Nephron (organoid): Measurements from ENCODE around the gene RILPL2.

Source experiments
- H3K27ac Mint-ChIP-seq, 3 experiments: 2 replicates each; pipeline ENCODE4 v1.8.0; 2020; ENCODE audit warnings: mixed read lengths in 3 of 3, mild to moderate bottlenecking in 2 of 3, moderate library complexity in 1 of 3
- H3K27me3 Mint-ChIP-seq: 2 replicates; pipeline ENCODE4 v1.8.0; 2021; ENCODE audit warnings: low read depth, mild to moderate bottlenecking, moderate library complexity, mixed read lengths
- H3K36me3 Mint-ChIP-seq: 2 replicates; pipeline ENCODE4 v1.8.0; 2020; ENCODE audit warnings: low read depth, mixed read lengths
- H3K4me1 Mint-ChIP-seq: 2 replicates; pipeline ENCODE4 v1.8.0; 2020; ENCODE audit warnings: mixed read lengths
- H3K4me3 Mint-ChIP-seq, 3 experiments: 2 replicates each; pipeline ENCODE4 v1.8.0; 2020; ENCODE audit warnings: mild to moderate bottlenecking in 3 of 3, mixed read lengths in 3 of 3, moderate library complexity in 2 of 3
- H3K9me3 Mint-ChIP-seq: 2 replicates; pipeline ENCODE4 v1.8.0; 2020; ENCODE audit warnings: mixed read lengths
- TF ChIP-seq, protein P1 (sequence below), 3 experiments: fragments of 200-600 bp; sonication (generic); IDR thresholded peaks; one replicate each; pipeline ENCODE4 v1.5.0; 2021; ENCODE audit warnings: antibody characterized with exemption in 3 of 3; ENCODE audit not compliant: unreplicated experiment in 3 of 3

RILPL2 gene

DNA sequence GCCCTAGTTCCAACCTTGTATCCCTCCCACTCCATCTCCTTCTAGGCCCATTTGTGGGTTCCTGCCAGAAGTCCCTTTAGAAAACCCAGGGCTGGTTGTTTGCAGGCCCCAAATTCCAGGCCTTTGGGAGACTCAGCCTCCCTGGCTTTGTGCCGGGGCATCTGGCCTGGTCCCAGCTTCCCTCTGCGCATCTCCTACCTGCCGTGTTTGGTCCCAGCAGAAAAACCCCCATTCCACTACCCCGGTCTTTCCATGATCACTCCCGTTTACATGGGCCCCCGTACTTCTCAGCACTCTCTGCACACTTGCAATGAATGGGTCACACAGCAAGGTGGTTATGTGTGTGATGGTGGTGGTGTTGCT is 37.2 kb downstream of the RILPL2 start:
- H3K4me3 Mint-ChIP-seq: no peak overlapping the region
- H3K9me3 Mint-ChIP-seq: no peaks in the 10 kb centered on the region
- no peaks in the 10 kb centered on the region for H3K4me1 Mint-ChIP-seq
- no peaks in the 10 kb centered on the region for H3K27me3 Mint-ChIP-seq
- no peak overlapping the region for H3K27ac Mint-ChIP-seq
- peaks cover 60% of the 10 kb centered on the region for H3K36me3 Mint-ChIP-seq
- TF ChIP-seq, protein P1, sequence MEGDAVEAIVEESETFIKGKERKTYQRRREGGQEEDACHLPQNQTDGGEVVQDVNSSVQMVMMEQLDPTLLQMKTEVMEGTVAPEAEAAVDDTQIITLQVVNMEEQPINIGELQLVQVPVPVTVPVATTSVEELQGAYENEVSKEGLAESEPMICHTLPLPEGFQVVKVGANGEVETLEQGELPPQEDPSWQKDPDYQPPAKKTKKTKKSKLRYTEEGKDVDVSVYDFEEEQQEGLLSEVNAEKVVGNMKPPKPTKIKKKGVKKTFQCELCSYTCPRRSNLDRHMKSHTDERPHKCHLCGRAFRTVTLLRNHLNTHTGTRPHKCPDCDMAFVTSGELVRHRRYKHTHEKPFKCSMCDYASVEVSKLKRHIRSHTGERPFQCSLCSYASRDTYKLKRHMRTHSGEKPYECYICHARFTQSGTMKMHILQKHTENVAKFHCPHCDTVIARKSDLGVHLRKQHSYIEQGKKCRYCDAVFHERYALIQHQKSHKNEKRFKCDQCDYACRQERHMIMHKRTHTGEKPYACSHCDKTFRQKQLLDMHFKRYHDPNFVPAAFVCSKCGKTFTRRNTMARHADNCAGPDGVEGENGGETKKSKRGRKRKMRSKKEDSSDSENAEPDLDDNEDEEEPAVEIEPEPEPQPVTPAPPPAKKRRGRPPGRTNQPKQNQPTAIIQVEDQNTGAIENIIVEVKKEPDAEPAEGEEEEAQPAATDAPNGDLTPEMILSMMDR (IDR thresholded peaks at IDR 0.05; ENCODE audit: unreplicated experiment in 3 of 3): no peak

DNA sequence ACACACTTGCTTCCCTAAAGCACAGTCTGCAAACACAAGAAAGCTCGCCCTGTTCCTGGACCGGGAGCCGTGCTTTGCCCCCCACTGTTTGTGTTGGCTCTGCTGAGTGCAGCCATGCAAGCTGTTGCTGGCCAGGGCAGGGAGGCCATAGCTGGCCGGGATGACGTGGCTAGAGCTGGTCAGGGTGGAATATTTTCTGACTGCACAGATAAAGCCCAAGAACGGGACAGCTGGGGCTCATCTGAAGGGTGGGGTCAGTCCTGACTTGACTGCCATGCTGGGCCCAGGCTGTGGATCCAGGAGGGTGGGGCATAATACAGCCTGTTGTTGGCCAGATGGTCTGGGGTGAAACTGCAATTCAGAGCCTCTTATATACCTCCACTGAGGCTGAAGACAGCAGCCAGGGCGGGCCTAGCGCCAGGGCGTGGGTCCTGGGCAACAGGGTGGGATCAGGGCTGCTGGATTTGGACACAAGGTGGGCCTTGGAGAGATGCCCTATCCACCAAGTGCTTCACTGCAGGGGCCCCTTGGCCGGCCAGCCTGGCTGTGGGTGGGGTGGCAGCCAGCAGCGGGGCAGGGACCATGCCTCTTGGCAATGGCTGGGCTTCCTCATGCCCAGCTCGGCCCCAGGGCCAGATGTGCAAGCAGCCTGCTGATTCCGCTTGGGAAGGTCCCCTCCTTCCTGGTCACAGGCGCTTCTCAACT is 37.8 kb downstream of the RILPL2 start:
- H3K4me1 Mint-ChIP-seq: no peaks in the 10 kb centered on the region
- H3K9me3 Mint-ChIP-seq: no peaks in the 10 kb centered on the region
- TF ChIP-seq, protein P1 (IDR thresholded peaks at IDR 0.05; ENCODE audit: unreplicated experiment in 3 of 3): no peak
- H3K4me3 Mint-ChIP-seq: no peak overlapping the region
- H3K27ac Mint-ChIP-seq: no peak overlapping the region
- H3K27me3 Mint-ChIP-seq: no peaks in the 10 kb centered on the region
- peaks cover 55% of the 10 kb centered on the region for H3K36me3 Mint-ChIP-seq

DNA sequence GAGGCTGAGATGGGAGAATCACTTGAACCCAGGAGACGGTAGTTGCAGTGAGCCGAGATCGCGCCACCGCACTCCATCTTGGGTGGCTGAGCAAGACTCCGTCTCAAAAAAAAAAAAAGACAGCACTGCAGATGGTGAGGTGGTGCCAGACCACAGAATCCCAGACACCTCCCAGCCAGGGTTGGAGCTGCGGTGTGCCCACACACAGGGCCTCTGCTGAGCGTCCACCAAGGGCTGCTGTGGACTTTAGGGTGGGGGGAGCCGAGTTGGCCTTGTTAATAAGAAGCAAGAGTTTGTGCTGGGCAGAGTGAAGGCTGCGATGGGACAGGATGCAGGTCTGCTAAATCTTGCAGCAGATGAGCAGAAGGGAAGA is 38.3 kb downstream of the RILPL2 start:
- peaks cover 54% of the 10 kb centered on the region for H3K36me3 Mint-ChIP-seq
- TF ChIP-seq, protein P1 (IDR thresholded peaks at IDR 0.05; ENCODE audit: unreplicated experiment in 3 of 3): no peak
- no peaks in the 10 kb centered on the region for H3K4me1 Mint-ChIP-seq
- H3K27me3 Mint-ChIP-seq: no peaks in the 10 kb centered on the region
- no peak overlapping the region for H3K4me3 Mint-ChIP-seq
- H3K27ac Mint-ChIP-seq: no peak overlapping the region
- no peaks in the 10 kb centered on the region for H3K9me3 Mint-ChIP-seq

DNA sequence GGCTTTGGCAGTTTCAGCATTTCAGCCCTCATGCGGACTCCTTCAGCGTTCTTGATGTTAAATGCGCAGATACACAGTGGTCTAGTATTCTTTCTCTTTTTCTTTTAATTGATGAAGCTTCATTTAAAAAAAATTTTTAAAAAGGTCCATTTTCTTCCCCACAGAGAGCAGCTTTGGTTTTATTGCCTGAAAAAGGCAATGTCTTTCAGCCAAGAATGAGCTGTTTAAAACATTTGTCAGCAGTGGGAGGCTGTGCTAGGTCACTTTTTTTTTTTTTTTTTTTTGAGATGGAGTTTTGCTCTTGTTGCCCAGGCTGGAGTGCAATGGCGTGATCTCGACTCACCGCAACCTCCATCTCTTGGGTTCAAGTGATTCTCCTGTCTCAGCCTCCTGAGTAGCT is 39.1 kb downstream of the RILPL2 start:
- H3K27me3 Mint-ChIP-seq: no peaks in the 10 kb centered on the region
- no peak overlapping the region for H3K4me3 Mint-ChIP-seq
- peaks cover 55% of the 10 kb centered on the region for H3K36me3 Mint-ChIP-seq
- no peak overlapping the region for H3K27ac Mint-ChIP-seq
- no peaks in the 10 kb centered on the region for H3K4me1 Mint-ChIP-seq
- TF ChIP-seq, protein P1 (IDR thresholded peaks at IDR 0.05; ENCODE audit: unreplicated experiment in 3 of 3): no peak
- no peaks in the 10 kb centered on the region for H3K9me3 Mint-ChIP-seq

DNA sequence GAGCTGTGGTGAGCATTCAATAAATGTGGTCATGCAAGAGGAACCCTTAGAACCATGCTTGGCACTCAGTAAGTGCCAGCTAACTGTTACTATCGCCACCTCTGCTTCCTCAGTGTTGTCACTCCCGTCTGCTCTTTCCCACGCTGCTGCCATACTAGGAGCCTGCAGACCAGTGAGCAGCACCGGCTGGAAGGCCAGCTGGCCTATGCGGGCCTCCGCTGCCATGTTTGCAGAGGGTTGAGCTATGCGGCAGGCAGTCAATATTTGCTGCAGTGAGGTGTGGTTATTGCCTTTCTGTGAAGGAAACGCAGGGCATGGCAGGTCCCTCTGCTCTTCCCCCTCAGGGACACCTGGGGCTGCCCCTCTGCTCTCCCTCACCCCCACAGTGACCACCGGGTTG is 39.5 kb downstream of the RILPL2 start:
- H3K27ac Mint-ChIP-seq: no peak overlapping the region
- no peaks in the 10 kb centered on the region for H3K4me1 Mint-ChIP-seq
- no peak overlapping the region for H3K4me3 Mint-ChIP-seq
- TF ChIP-seq, protein P1 (IDR thresholded peaks at IDR 0.05; ENCODE audit: unreplicated experiment in 3 of 3): no peak
- no peaks in the 10 kb centered on the region for H3K27me3 Mint-ChIP-seq
- peaks cover 55% of the 10 kb centered on the region for H3K36me3 Mint-ChIP-seq
- H3K9me3 Mint-ChIP-seq: no peaks in the 10 kb centered on the region

DNA sequence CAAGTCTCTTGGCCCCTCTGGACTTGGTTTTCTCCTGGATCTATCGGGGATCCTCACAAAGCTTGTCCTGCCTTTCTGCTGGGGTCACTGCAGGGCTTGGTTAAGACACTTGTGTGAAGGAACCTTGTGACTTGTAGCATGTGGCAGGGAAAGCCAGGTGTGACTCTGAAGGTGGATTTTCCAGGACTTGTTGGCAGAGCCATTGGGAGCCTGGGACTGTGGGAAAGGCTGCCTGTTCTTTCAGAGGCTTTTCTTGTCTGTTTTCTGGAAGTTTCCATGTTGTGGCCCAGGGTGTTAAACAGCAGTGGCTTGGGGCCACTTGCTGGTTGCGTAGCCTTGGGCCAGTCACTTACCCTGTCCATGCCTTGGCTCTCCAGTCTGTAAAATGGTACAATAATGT is 39.9 kb downstream of the RILPL2 start:
- Mint-ChIP-seq H3K9me3 (no peaks in the 10 kb centered on the region), H3K27ac (no peak overlapping the region), H3K36me3 (peaks cover 59% of the 10 kb centered on the region), H3K4me3 (no peak overlapping the region), H3K4me1 (no peaks in the 10 kb centered on the region), H3K27me3 (no peaks in the 10 kb centered on the region)
- TF ChIP-seq, protein P1 (IDR thresholded peaks at IDR 0.05; ENCODE audit: unreplicated experiment in 3 of 3): no peak
